GM21786 (cell line): ENCODE measurements around the gene OR9A4.
A peak's percentile ranks its signal among the peaks of the same experiment; 100 is the strongest.

Source experiments
- ATAC-seq: cut with Tn5 transposase; IDR thresholded peaks from one replicate; pipeline ENCODE4 v1.9.1; 2021; ENCODE audit not compliant: unreplicated experiment

The OR9A4 gene

DNA sequence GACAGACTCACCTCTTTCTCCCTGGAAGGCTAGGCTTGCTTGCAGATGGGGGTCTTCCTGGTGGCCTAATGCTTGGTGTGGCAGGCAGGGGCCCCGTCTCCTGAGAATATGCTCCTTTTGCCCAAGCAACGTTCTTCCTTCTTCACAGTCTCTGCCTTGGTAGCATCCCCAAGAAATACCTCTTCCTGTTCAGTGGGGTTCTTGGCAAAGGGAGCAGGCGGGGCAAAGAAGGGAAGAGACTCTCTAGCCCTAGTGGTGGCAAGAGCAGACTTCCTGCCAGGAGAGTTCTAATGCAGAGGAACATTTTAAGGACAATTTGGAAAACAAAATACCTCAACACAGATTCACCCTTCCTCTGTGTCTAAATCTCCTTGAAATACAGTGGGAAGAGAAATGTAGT, 30.6 kb downstream of the OR9A4 start, which contains the start of gene CLEC5A:
CLEC5A (minus strand) TSS at position 179 of the 400 bp plus-strand sequence. CDS start 682 bp downstream, outside the sequence.
- no peak for ATAC-seq

DNA sequence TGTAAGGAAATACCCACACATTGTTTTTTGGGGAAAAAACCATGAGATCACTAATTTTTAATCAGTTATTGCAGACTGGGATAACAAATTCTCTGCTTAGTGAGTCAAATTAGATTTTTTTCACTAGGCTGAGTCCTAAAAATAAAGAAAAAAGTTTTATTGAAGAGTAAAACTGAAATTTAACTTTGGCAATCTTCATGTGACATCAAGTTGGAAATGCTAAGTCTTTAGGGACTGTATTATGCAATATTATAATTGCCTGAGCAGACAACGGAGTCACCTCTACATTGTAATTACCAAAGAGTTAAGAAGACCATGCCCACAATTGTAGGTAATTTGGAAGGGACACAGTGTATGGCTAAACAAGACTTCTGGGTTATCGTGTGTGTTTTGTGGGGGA, 32.8 kb downstream of the OR9A4 start:
- no peak for ATAC-seq

DNA sequence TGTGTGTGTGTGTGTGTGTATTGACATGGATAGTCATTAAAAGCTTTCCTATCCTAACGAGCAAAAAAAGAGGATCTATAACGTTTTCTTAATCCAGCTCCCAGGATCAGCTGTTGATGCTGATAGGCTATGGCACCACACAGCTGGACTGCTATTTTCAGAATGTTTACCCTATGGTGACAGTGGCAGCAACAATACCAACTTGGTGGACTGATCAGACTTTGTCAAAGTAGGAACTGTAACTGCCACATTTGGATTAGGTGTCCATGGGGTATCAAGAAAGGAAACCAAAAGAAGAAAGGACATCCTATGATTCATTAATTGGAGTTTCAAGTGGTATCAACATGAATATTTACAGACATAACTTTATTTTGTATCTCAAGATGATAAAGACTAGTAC, 33.3 kb downstream of the OR9A4 start:
- ATAC-seq, result no peak

DNA sequence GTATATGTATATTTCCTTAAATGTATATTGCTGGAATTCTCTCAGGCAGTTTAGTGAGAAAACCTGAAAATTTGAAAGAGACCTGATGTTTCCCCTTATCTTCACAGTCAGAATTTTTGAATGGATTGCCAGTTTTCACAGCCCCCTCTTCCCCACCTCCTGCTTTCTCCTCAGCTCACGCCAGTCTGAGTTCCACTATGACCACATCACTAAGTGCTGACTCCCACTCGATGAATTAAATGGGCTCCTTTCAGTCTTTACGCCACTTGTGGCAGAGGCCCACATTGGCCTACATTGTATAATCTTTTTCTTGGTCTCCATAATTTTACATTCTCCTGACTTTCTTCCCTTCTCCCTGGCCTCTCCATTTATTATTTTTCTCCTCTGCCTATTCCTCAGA, 33.7 kb downstream of the OR9A4 start:
- no peak for ATAC-seq

DNA sequence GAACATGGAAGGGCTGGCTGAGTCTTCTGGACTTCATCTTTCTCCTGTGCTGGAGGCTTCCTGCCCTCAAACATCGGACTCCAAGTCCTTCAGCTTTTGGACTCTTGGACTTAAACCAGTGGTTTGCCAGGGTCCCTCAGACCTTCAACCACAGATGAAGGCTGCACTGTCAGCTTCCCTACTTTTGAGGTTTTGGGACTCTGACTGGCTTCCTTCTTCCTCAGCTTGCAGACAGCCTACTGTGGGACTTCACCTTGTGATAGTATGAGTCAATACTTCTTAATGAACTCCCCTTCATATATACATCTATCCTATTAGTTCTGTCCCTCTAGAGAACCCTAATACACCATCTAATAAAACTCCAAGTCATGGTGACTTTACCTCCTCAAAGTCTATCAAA, 34.6 kb downstream of the OR9A4 start:
- no peak for ATAC-seq

DNA sequence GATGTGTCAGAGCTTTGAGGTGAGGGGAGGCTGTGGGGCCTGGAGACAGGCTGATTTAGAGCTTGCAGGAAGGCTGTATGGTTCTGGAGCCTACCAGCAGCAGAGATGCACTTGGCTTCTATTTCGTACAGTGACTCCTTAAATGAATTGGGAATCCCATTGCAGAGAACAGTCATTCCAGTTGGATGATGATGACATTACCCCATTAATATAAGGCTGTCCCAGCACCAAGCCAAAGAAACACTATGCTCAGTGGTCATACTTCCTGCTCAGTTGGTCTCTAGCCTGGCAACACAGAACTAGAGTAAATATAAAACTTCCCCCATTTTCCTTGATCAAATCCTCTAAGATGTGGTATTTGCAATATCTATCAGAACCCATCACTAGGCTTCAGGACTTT, 36.3 kb downstream of the OR9A4 start:
- ATAC-seq, result no peak

DNA sequence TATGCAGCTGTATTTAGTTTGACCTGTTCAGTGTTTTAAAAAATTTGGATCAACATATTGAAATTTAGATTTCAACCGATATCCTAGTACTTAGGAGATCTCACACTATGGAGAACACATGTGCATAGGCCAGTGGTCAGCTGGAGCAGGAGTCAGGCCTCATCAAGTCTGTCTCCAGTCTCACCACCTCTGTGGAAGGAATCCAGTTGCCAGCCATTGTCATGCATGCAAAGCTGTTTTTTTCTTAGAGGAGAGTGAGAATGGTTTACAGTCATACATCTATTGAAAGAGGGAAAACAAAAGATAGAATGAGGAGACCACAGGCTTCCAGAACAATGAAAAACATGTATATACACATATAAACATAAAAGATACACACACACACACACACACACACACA, 38.1 kb downstream of the OR9A4 start:
- no peak for ATAC-seq

DNA sequence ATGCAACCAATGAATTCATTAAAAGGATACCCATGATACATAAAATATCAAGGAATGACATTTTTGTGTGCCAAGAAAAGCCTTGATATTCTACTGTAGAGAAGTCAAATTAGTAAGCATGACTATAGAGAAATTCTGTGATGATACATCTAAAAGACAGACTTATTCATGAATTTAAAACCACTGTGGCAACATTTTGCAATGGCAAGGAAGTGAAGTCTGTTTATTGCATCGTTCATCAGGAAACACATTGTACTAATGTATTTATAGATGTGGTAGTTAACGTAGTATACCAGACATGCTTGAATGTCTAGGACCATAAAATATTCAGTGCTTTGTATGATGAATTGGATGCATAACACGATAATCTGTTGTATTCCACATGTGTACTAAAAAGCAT, 39.9 kb downstream of the OR9A4 start:
- ATAC-seq, result no peak

DNA sequence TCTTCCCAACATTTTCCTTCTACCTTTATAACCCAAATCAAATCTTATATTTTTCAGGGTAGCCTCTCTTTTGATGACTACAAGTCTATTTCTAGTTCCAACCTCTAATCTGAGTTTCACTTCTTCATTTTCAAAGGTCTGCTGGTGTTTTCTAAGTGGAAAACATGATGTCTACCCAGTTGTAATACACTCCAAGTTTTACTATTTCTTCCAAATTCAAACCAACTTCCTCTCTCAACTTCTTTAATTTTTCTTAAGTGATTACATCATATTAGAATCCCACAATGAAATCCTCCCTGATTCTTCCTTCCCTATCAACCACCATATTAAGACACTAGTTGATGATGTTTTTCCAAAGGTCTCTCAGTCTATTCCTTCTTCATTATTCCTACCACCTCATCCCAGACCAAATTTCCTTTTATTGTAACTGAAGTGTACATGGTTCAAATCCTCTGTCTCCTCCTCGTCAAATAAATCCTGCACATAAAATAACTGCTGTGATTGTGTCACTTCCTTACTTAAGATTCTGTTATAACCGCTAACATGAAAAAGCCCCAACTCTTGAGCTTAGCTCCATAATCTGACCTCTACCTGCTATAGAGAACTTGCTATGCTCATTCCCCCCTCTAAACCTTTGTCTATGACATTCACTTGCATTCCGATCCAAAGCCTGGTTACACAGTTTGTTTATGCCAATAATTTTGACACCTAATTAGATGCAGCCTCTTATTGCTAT, 44.7 kb downstream of the OR9A4 start:
- ATAC-seq, result peak; percentile 87
